Stimulated activated CD4-positive, alpha-beta T cell treated with anti-CD3 and anti-CD28 coated beads, TNF-alpha, amount 100 ng/mL, for 24 hours (primary cell): ENCODE measurements around the gene PPP2R2D.
A peak's percentile ranks its signal among the peaks of the same experiment; 100 is the strongest.
"Not testable (repeated sequence)": the region's sequence is repeated elsewhere in the genome, so short reads cannot be mapped to it uniquely, and the experiment has no call there.

ENCODE experiments used
- DNase-seq, 3 experiments: peaks; one replicate each; pipeline ENCODE4 v3.0.0-alpha.2; 2020; ENCODE audit warnings: low read depth in 3 of 3

The PPP2R2D gene

GRCh38 chr10:131866673-131867072 is 34.1 kb upstream of the PPP2R2D start:
- no peak for DNase-seq

DNA sequence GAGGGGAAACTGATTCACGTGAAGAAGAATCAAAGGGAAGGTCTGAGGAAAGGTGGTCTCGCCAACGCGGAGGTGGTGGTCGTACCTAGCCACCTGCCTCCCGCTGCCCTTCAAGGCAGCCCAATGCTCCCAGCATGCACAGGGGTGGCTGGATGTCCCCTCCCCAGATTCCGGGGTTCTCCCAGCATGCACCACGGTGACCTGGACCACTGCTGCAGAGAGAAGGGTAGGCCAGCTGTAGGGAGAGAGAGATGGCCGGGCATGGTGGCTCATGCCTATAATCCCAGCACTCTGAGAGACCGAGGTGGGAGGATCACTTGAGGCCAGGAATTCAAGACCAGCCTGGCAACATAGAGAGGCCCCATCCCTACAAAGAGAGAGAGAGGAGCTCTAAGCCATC is 32.4 kb upstream of the PPP2R2D start:
- no peak for DNase-seq

DNA sequence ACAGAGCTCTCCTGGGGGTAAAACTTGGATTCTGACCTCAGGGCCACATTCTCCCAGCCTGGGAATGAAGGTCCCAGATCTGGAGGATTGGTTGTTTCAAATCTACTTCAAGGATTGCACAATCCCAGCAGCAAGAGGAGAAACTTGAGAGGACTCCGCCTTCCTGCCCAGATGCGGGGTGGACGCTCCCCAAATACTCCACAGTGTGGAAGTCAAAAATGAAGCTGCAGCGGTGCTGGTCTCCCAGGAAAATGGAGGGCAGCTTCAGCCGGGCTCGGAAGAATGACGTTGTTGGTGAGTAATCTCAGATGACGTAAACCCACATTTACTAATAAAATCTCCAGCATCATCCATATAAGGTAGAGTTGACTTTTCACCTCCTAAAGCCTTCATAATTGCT is 31.5 kb upstream of the PPP2R2D start:
- DNase-seq: no peak

DNA sequence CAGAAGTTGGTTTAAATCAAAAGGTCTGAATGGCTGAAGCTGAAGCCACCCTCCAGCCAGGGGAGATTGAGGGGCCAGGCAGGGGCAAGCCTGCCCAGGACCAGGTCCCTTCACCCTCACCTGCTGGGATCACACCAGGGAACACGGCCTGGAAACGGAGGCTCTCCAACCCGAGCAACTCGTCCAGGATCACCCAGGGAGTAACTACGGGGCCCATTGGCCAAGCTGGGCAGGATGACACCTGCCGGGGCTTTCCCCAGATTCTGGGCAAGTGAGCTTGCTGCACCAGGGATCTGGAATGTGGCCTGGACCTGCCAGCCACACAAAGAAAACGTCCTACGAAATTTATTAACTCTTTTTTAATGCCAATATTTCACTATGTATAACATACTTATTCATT is 30.4 kb upstream of the PPP2R2D start:
- DNase-seq: no peak

GRCh38 chr10:131870831-131871672 is 29.8 kb upstream of the PPP2R2D start:
- no peak for DNase-seq

DNA sequence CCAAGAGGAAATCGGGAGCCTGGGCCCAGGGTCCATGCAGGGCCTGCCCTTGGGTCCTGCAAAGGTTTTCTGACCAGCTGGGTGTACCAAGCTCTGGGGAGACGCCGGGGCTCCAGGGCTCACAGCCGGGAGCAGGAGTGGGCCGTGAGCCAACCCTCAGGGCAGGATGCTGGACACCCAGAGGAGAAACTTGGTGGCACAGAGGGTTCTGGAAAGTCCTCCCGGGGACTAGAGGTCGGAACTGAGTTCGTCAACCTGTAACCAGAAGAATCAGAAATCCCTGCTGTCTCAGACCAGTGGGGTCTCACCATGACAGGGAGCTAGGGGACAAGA is 29.2 kb upstream of the PPP2R2D start:
- no peak for DNase-seq

- DNase-seq: no peak
These were observed 28.6 kb upstream of the PPP2R2D start for GRCh38 chr10:131872011-131872826.

DNA sequence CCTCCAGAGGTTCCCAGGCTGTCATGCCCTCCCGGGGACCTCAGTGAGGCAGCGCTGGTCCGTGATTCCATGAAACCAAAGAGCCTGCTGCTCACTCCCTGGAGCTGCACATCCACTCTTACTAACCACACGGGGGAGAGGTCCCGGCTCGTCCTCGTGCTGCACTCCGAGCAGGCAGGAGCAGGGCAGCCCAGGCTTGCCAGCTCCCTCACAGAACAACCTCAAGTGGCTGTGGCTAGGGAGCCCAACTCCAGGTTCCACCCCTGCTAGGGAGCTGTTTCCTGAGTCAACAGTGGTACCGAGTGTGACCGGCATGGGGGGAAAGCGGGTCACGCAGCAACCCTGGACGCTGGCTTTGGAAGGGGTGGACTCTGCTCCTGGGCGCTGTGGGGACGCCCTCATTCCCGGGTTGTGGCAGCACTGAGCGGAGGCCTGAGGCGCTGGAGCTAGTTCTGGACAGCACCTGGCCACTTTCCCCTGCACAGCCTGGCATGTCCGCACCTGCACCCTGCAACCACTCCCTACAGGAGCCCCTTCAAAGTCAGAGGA is 27.9 kb upstream of the PPP2R2D start:
- DNase-seq: no peak

- peak; percentile 12 to 68 (median 23) for DNase-seq
These were observed 25.8 kb upstream of the PPP2R2D start for GRCh38 chr10:131874991-131875451.

DNA sequence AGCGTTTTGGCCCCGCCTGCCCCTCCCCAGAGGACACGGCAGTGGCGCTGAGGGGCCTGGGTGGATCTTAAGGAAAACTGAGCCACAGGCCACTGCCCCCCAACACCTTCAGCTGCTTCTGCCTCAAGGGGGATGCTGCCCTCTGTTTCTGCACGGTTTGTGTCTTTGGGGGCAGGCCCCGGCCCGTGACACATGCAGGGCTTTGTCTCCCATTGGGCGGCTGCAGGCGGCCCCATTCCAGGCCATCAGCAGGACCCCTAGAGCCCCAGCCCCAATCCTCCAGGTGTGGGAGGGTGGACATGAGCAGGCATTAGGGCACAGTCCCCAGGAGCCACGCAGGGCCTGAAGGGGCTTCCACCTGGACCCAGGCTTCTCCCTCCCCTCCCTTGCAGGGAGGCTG is 25.3 kb upstream of the PPP2R2D start:
- no peak for DNase-seq

DNA sequence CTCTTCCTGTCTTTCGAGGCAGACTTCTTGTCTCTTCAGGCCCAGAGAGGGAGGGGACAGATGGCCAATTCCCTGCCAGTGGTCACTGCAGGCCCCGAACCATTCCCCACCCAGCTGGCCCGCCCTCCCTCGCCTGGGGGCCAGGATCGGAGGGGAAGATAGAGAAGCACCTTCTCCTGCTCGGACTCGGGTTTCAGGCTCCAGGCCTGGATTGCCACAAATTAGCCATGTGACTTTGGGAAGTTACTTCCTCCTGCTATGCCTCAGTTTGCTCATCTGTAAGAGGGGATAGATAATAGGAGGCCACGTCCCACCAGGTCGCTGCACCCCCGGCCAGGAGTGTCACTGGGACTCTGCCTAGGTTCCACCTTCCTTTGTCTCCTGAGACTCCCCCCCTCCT is 24.8 kb upstream of the PPP2R2D start:
- DNase-seq: no peak

DNA sequence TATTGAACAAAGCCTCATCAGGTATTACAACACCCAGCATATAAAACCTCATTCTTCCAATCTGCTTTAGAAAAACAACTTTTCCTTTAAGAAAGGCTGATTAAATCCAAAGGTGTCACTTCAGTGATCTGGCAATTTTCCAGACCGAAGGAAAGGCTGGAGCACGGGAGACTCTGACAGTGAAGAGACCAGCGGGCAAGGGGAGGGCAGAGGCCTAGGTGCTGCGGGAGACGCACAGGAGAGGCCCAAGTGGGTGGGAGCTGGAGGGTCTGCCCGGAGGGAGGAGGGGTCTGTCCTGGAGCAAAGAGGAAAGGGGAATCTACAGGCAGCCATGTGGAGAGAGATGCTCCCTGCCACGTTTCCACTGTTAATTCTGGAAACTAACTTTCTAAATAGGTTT is 24.3 kb upstream of the PPP2R2D start:
- DNase-seq: no peak

DNA sequence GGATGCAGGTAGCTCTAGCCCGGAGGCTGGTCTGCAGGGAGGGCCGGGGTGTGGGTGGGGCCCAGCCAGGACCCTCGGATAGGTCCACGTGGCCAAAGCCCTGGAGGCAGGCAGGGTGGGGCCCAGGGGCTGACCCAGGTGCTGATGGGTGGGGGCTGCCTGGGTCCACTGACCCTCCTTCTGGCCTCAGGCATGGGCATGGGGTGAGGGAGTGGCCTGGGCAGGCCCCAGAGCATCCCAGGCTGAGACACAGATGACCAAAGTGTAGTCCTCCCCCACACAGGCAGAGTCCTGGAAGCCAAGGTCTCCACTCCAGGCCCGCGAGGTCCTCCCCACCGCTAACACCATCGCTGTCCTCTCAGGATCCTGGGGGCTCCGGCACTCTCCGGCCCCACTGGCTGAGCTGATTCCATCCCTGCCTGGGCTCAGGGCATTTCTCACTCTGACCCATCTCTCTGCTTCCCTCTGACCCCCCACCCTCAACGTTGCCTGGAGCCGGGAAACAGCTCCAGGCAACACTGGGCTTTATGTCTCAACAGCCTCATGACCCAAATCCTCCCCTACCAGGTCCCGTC is 20.7 kb upstream of the PPP2R2D start:
- no peak for DNase-seq

GRCh38 chr10:131881104-131881880 is 19.5 kb upstream of the PPP2R2D start:
- DNase-seq: no peak

GRCh38 chr10:131882151-131882550 is 18.7 kb upstream of the PPP2R2D start:
- no peak for DNase-seq

- DNase-seq: no peak
These were observed 18.0 kb upstream of the PPP2R2D start for GRCh38 chr10:131882590-131883451.

- not testable (repeated sequence) for DNase-seq
These were observed 17.0 kb upstream of the PPP2R2D start for GRCh38 chr10:131883621-131884393.

- peak; percentile 62 to 77 (median 71) for DNase-seq
These were observed 15.2 kb upstream of the PPP2R2D start for GRCh38 chr10:131885391-131886165.

GRCh38 chr10:131886237-131886636 is 14.6 kb upstream of the PPP2R2D start:
- no peak for DNase-seq
